WTC11 (cell line): Measurements from ENCODE around the gene TKTL1. TPM values are rescaled to one million over a fixed set of nuclear protein-coding genes. Genes with fewer than 3 reads are reported as not detected.

Experiments used
- ATAC-seq: fragments of 200-7000 bp; cut with Tn5 transposase; 2 replicates; pipeline ENCODE4 v1.10.0; 2021; ENCODE audit warnings: mild to moderate bottlenecking, moderate library complexity
- CTCF ChIA-PET: fragments of 300-600 bp; sonication (Branson Sonifier 250); formaldehyde crosslinking; loops from one replicate; lab custom pipeline; 2021; ENCODE audit warnings: antibody characterized with exemption; lab: Charles Lee
- POLR2A ChIA-PET: fragments of 350-600 bp; sonication (Branson Sonifier 250); formaldehyde crosslinking; loops from one replicate; lab custom pipeline; 2021; ENCODE audit warnings: antibody characterized with exemption; lab: Charles Lee
- DNase-seq: peaks from one replicate; pipeline ENCODE4 v3.0.0; 2021; ENCODE audit warnings: low spot score
- H3K27ac Mint-ChIP-seq: 2 replicates; pipeline ENCODE4 v1.8.0; 2021; ENCODE audit warnings: mixed read lengths
- H3K27me3 Mint-ChIP-seq: 2 replicates; pipeline ENCODE4 v1.8.0; 2021; ENCODE audit warnings: low read depth, mild to moderate bottlenecking, moderate library complexity, mixed read lengths
- H3K36me3 Mint-ChIP-seq: 2 replicates; pipeline ENCODE4 v1.8.0; 2021; ENCODE audit warnings: mixed read lengths
- H3K4me1 Mint-ChIP-seq: 2 replicates; pipeline ENCODE4 v1.8.0; 2022; ENCODE audit warnings: mixed read lengths
- H3K4me3 Mint-ChIP-seq: 2 replicates; pipeline ENCODE4 v1.8.0; 2021; ENCODE audit warnings: mild to moderate bottlenecking, moderate library complexity, mixed read lengths
- H3K9me3 Mint-ChIP-seq: 2 replicates; pipeline ENCODE4 v1.8.0; 2021; ENCODE audit warnings: mixed read lengths
- CREM ChIP-seq: sonication (generic); formaldehyde crosslinking; IDR thresholded peaks from 2 replicates; pipeline ENCODE4 v1.8.1; 2022; ENCODE audit warnings: mild to moderate bottlenecking, missing genetic modification reagents, moderate library complexity
- JAZF1 ChIP-seq: fragments of 250-450 bp; sonication (Bioruptor Pico); IDR thresholded peaks from 2 replicates; pipeline ENCODE4 v1.9.0; 2021; ENCODE audit warnings: moderate library complexity, mild to moderate bottlenecking, inconsistent platforms
- NFYB ChIP-seq: sonication (generic); formaldehyde crosslinking; conservative IDR thresholded peaks from 2 replicates; pipeline ENCODE4 v1.8.0; 2022; ENCODE audit warnings: low read depth, missing genetic modification reagents
- RELA ChIP-seq: sonication (generic); formaldehyde crosslinking; IDR thresholded peaks from 2 replicates; pipeline ENCODE4 v1.8.1; 2022; ENCODE audit warnings: missing genetic modification reagents, mild to moderate bottlenecking, borderline replicate concordance
- SMAD3 ChIP-seq: sonication (generic); formaldehyde crosslinking; IDR thresholded peaks from 2 replicates; pipeline ENCODE4 v1.8.0; 2022; ENCODE audit warnings: missing genetic modification reagents, mild to moderate bottlenecking, borderline replicate concordance
- ZNF121 ChIP-seq: sonication (generic); formaldehyde crosslinking; IDR thresholded peaks from 2 replicates; pipeline ENCODE4 v1.8.0; 2023; ENCODE audit warnings: missing genetic modification reagents
- ZNF281 ChIP-seq: sonication (generic); formaldehyde crosslinking; IDR thresholded peaks from 2 replicates; pipeline ENCODE4 v1.8.0; 2023; ENCODE audit warnings: mild to moderate bottlenecking, missing genetic modification reagents
- ZNF425 ChIP-seq: fragments of 250-450 bp; sonication (Bioruptor Pico); conservative IDR thresholded peaks from 2 replicates; pipeline ENCODE4 v1.9.0; 2021; ENCODE audit warnings: mild to moderate bottlenecking
- total RNA-seq: library from RNA; stranded (reverse); gene quantifications from 3 replicates; pipeline ENCODE4 v1.2.3, GENCODE V29; 2021
- TF ChIP-seq, protein P1 (sequence below): sonication (generic); formaldehyde crosslinking; IDR thresholded peaks from 2 replicates; pipeline ENCODE4 v1.8.1; 2023; ENCODE audit warnings: mild to moderate bottlenecking, missing genetic modification reagents
- TF ChIP-seq, protein P2 (sequence below): sonication (generic); formaldehyde crosslinking; IDR thresholded peaks from 2 replicates; pipeline ENCODE4 v1.8.0; 2022; ENCODE audit warnings: mild to moderate bottlenecking, missing genetic modification reagents
- TF ChIP-seq, protein P3 (sequence below): fragments of 200-600 bp; IDR thresholded peaks from 2 replicates; pipeline ENCODE4 v1.8.0; 2022; ENCODE audit warnings: antibody characterized with exemption
- TF ChIP-seq, protein P4 (sequence below): sonication (generic); formaldehyde crosslinking; IDR thresholded peaks from 2 replicates; pipeline ENCODE4 v1.8.1; 2022; ENCODE audit warnings: mild to moderate bottlenecking, moderate library complexity, missing genetic modification reagents
- TF ChIP-seq, protein P5 (sequence below): sonication (generic); formaldehyde crosslinking; IDR thresholded peaks from 2 replicates; pipeline ENCODE4 v1.8.0; 2023; ENCODE audit warnings: missing genetic modification reagents, mild to moderate bottlenecking, borderline replicate concordance

TKTL1 gene
- total RNA-seq, 1 experiment from 2014 or later, result 0.46 TPM

DNA sequence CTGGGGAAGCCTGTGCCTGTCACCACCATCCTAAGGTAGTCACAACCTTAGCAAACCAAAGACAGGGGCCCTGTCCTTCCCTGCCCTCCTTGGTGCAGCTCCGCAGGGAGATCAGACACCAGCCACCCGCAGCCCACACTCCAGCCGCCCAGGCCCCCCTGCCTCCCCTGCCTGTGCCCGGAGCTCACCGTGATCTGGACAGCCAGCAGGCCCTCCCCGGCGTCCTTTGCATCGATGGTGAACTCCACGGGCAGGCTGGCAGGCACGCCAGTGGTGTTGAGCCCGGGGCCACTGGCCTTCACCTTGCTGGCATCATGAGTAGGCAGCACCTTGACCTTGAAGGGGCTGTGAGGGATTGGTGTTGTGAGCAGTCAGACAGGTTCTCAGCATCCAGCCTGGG is 62.4 kb downstream of the TKTL1 start:
- H3K4me3 Mint-ChIP-seq, result no peak overlapping the region
- peaks cover 45% of the 10 kb centered on the region for H3K36me3 Mint-ChIP-seq
- ChIA-PET CTCF (interaction anchor here (1.8 kb wide), 1 partner anchor 15 kb away, joined by 7 read pairs; no protein-coding TSS in a partner anchor), POLR2A (interaction anchor here (1.2 kb wide), 2 partner anchors 8 to 16 kb away, joined by 3 read pairs; no protein-coding TSS in a partner anchor)
- H3K27me3 Mint-ChIP-seq, result no peaks in the 10 kb centered on the region
- ATAC-seq (no peak), DNase-seq (no peak)
- no peaks in the 10 kb centered on the region for H3K4me1 Mint-ChIP-seq
- TF ChIP-seq, protein P1, sequence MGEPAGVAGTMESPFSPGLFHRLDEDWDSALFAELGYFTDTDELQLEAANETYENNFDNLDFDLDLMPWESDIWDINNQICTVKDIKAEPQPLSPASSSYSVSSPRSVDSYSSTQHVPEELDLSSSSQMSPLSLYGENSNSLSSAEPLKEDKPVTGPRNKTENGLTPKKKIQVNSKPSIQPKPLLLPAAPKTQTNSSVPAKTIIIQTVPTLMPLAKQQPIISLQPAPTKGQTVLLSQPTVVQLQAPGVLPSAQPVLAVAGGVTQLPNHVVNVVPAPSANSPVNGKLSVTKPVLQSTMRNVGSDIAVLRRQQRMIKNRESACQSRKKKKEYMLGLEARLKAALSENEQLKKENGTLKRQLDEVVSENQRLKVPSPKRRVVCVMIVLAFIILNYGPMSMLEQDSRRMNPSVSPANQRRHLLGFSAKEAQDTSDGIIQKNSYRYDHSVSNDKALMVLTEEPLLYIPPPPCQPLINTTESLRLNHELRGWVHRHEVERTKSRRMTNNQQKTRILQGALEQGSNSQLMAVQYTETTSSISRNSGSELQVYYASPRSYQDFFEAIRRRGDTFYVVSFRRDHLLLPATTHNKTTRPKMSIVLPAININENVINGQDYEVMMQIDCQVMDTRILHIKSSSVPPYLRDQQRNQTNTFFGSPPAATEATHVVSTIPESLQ, result no peak
- no peak for TF ChIP-seq ZNF281
- TF ChIP-seq, protein P2, sequence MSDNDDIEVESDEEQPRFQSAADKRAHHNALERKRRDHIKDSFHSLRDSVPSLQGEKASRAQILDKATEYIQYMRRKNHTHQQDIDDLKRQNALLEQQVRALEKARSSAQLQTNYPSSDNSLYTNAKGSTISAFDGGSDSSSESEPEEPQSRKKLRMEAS (CRISPR knock-in tag), result no peak
- TF ChIP-seq, protein P3, sequence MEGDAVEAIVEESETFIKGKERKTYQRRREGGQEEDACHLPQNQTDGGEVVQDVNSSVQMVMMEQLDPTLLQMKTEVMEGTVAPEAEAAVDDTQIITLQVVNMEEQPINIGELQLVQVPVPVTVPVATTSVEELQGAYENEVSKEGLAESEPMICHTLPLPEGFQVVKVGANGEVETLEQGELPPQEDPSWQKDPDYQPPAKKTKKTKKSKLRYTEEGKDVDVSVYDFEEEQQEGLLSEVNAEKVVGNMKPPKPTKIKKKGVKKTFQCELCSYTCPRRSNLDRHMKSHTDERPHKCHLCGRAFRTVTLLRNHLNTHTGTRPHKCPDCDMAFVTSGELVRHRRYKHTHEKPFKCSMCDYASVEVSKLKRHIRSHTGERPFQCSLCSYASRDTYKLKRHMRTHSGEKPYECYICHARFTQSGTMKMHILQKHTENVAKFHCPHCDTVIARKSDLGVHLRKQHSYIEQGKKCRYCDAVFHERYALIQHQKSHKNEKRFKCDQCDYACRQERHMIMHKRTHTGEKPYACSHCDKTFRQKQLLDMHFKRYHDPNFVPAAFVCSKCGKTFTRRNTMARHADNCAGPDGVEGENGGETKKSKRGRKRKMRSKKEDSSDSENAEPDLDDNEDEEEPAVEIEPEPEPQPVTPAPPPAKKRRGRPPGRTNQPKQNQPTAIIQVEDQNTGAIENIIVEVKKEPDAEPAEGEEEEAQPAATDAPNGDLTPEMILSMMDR, result no peak
- TF ChIP-seq, protein P4, sequence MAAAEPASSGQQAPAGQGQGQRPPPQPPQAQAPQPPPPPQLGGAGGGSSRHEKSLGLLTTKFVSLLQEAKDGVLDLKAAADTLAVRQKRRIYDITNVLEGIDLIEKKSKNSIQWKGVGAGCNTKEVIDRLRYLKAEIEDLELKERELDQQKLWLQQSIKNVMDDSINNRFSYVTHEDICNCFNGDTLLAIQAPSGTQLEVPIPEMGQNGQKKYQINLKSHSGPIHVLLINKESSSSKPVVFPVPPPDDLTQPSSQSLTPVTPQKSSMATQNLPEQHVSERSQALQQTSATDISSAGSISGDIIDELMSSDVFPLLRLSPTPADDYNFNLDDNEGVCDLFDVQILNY (CRISPR knock-in tag), result no peak
- no peak for TF ChIP-seq JAZF1 (CRISPR knock-in tag)
- TF ChIP-seq SMAD3 (CRISPR knock-in tag), result no peak
- no peak for TF ChIP-seq ZNF121
- TF ChIP-seq, protein P5, sequence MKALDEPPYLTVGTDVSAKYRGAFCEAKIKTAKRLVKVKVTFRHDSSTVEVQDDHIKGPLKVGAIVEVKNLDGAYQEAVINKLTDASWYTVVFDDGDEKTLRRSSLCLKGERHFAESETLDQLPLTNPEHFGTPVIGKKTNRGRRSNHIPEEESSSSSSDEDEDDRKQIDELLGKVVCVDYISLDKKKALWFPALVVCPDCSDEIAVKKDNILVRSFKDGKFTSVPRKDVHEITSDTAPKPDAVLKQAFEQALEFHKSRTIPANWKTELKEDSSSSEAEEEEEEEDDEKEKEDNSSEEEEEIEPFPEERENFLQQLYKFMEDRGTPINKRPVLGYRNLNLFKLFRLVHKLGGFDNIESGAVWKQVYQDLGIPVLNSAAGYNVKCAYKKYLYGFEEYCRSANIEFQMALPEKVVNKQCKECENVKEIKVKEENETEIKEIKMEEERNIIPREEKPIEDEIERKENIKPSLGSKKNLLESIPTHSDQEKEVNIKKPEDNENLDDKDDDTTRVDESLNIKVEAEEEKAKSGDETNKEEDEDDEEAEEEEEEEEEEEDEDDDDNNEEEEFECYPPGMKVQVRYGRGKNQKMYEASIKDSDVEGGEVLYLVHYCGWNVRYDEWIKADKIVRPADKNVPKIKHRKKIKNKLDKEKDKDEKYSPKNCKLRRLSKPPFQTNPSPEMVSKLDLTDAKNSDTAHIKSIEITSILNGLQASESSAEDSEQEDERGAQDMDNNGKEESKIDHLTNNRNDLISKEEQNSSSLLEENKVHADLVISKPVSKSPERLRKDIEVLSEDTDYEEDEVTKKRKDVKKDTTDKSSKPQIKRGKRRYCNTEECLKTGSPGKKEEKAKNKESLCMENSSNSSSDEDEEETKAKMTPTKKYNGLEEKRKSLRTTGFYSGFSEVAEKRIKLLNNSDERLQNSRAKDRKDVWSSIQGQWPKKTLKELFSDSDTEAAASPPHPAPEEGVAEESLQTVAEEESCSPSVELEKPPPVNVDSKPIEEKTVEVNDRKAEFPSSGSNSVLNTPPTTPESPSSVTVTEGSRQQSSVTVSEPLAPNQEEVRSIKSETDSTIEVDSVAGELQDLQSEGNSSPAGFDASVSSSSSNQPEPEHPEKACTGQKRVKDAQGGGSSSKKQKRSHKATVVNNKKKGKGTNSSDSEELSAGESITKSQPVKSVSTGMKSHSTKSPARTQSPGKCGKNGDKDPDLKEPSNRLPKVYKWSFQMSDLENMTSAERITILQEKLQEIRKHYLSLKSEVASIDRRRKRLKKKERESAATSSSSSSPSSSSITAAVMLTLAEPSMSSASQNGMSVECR (CRISPR knock-in tag), result no peak
- no peak for TF ChIP-seq NFYB (CRISPR knock-in tag)
- no peak for TF ChIP-seq CREM (CRISPR knock-in tag)
- no peak for TF ChIP-seq ZNF425 (CRISPR knock-in tag)
- no peak for TF ChIP-seq RELA (CRISPR knock-in tag)
- no peak overlapping the region for H3K27ac Mint-ChIP-seq
- no peaks in the 10 kb centered on the region for H3K9me3 Mint-ChIP-seq
